ENCODE data around the gene CEP72. TPM values are rescaled to one million over a fixed set of nuclear protein-coding genes. Genes with fewer than 3 reads are reported as not detected.
"Not testable (repeated sequence)": the region's sequence is repeated elsewhere in the genome, so short reads cannot be mapped to it uniquely, and the experiment has no call there.

The CEP72 gene
- polyA plus RNA-seq, 1 donor = 12.6 TPM

DNA sequence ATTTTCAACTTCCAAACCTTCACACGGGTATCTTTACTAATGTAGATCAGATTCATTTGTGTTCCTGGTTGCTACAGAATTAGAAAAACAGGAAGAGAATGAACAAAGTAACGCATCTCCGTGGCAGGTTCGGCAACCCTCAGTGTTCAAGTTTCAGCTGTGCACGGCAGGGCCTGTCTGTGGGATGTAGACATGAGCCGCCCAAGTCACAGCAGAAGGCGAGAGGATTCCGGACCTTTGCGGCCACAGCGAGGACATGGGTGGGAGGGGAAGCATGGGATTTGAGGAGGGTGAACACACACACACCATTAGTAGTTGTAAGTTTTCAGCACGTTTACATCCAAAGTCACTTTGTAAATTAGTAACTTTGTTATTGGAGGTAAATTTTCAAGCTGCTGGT, 31.7 kb upstream of the CEP72 start:
- DNase-seq = no peak

DNA sequence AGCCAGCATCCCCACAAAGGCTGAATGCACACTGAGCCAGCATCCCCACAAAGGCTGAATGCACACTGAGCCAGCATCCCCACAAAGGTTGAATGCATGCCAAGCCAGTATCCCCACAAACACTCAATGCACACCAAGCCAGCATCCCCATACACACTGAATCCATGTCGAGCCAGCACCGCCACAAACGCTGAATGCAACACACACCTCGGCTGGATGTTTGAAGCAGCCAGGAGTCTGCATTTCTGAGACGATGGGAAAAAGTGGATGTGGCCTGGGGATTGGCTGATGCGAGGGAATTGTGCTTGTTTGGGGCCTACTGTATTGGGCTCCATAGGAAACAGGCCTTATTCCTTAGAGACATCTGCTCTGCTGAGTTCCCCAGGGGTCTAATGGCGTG, 30.9 kb upstream of the CEP72 start:
- DNase-seq = no peak

DNA sequence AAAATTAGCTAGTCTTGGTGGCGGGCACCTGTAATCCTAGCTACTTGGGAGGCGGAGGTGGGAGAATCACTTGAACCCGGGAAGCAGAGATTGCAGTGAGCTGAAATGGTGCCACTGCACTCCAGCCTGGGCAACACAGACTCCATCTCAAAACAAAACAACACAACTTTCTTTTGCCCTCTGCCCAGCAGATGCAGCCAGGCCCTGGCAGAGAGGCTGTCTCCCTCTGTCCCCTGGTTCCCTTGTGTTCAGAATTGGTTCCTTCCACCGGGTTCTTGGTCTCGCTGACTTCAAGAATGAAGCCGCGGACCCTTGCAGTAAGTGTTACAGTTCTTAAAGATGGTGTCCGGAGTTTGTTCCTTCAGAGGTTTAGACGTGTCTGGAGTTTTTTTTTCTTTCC, 30.2 kb upstream of the CEP72 start:
- no peak for DNase-seq

DNA sequence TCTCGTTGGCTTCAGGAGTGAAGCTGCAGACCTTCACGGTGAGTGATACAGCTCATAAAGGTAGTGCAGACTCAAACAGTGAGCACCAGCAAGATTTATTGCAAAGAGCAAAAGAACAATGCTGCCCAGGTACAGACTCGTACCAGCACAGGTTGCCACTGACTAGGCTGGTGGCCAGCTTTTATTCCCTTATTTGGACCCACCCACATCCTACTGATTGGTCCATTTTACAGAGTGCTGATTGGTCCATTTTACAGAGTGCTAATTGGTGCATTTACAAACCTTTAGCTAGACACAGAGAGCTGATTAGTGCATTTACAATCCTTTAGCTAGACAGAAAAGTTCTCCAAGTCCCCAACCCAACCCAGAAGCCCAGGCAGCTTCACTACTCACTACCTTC, 29.7 kb upstream of the CEP72 start:
- not testable (repeated sequence) for DNase-seq

DNA sequence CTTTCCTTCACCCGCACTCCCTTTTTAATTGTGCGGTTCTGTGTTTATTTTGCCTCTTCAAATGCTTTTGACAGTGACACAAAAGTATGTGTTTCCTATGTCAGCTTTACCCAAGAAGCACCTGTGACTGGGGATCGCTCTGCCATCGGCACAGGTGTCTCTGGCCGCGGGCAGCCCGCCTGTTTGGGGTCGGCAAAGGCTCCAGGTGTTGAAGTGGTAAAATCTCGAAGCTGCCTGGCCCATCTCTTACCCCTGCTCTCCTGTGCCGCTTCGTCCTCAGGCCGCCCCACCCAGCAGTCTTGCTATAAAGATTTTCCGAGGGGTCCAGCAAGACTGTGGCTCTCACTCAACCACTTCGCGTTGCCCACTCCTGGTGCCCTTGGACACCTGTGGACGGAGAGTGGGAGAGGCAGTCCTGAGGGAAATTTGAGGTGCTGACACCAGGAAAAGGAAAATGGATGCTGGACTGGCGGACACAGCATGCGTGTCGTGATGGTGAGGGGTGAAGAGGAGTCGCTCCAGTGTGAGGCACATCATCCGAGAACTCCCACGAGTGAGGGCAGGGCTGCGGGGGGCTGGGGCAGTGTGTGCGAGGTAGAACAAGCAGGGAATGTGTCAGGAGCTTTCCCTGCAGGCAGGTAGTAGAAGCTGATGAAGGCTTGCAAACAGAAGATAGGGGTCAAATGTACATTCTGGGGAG, 29.1 kb upstream of the CEP72 start:
- DNase-seq = no peak

DNA sequence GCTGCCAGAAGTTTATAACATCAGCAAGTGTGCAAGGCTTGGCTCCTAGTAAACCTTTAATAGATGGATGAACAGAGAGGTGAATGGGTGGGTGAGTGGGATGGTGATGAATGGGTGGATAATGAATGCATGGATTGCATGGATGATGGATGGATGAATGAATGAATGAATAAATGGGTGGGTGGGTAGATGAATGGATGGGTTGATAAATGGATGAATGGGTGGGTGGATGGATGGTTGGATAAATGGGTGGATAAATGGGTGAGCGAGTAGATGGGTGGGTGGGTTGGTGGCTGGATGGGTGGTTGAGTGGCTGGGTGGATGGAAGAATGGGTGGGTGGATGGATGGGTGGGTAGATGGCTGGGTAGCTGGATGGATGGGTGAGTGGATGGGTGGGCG, 28.5 kb upstream of the CEP72 start:
- no peak for DNase-seq

DNA sequence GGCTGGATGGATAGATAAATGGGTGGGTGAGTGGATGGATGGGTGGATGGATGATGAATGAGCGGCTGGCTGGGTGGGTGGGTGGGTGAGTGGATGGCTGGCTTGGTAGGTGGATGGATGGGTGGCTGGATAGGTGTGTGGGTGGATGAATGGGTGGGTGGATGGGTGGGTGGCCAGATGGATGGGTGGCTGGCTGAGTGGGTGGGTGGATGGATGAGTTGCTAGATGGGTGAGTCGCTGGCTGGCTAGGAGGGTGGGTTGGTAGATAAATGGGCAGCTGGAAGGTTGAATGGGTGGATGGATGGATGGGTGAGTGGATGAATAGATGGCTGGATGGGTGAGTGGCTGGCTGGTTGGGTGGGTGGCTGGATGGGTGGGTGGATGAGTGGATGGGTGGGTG, 27.9 kb upstream of the CEP72 start:
- DNase-seq = no peak

DNA sequence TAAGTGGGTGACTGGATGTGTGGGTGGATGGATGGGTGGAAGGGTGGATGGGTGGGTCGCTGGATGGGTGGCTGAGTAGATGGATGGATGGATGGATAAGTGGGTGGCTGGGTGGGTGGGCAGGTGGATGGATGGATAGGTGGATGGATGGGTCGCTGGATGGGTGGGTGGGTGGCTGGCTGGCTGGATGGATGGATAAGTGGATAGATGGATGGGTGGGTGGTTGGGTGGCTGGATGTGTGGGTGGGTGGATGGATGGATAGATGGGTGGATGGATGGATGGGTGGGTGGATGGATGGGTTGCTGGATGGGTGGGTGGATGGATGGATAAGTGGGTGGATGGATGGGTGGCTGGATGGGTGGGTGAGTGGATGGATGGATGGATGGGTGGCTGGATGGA, 27.3 kb upstream of the CEP72 start:
- no peak for DNase-seq

DNA sequence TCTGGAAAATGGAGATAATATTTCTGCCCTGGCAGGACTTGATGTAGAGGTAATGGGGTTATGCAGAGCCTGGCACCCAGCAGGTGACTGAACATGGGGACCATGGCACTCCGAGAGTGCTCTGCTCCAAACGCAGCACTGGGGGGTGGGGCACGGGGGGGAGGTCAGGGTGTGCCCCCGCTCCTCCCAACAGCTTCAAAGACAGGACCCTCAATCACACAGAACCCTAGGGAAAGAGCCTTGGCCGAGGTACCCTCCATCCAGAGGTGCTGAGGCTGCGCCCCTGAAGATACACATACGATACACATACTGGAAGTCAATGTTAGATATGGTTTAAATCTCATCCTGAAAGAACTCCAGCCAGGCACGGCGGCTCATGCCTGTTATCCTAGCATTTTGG, 26.6 kb upstream of the CEP72 start:
- DNase-seq = no peak

DNA sequence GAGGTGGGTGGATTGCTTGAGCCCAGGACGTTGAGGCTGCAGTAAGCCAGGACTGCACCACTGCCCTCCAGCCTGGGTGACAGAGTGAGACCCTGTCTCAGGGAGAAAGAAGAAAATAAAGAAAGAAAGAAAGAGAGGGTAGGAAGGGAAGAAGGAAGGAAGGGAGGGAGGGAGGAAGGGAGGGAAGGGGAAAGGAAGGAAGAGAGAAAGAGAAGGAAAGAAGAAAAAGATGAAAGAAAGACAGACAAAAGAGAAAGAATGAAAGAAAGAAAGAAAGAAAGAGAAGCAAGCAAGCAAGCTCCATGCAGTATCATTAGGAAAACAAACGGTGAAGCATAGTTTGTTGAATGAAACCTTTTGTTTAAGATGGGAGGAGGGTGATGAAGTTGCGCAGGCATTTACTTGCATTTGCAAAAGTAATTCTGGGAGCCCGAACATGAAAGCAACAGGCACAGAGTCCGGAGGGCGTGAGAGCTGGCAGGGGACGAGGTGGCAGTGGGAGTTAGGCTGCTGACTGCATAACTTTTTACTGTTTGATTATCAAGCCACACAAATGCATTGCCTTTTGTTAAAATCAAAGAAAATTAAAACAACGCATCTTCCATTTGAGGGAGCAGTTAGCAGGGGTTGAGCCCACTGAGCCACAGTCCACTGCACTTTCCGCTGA, 26.0 kb upstream of the CEP72 start:
- DNase-seq = no peak

DNA sequence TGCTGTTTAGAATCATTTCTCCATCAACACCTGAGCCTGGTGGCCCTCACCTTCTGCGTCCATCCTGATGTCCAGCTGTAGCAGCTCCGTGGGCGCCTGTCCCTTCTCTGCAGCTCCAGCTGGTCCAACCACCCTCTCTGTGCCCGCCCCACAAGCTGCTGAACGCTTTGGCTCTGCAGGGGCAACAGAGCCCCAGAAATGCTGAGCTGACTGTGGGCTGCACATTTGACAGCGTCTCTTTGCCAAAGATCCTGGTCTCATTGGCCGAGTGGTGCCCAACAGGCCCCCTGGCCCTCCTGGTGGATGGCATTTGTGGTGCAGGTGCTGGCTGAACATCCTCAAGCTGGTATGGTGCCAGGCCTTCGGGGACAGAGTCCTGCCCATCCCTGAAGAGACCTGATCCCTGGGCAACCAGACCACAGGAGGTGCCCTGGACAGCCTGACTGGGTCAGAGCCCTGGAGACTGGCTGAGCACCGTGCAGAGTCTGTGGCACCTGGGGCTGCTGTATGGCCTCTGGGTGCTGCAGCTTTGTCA, 25.3 kb upstream of the CEP72 start:
- no peak for DNase-seq

DNA sequence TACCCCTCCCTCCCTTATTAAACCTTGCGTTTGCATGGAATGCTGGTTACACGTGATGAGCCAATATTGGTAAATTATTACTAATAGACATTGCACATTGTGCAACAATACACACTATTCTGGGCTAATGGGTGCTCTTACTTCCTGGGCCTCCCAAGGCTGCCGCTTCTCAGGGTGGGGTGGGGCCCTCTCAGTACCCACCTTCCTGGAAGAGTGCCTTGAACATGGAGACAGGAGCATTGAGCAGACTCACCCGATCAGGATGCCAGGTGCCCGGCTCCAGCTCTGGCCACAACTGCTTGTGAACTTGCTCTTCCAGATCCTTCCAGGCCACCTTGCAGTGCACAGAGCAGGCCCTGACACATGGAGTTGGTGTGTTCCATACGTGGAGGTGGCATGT, 24.7 kb upstream of the CEP72 start:
- DNase-seq = no peak

DNA sequence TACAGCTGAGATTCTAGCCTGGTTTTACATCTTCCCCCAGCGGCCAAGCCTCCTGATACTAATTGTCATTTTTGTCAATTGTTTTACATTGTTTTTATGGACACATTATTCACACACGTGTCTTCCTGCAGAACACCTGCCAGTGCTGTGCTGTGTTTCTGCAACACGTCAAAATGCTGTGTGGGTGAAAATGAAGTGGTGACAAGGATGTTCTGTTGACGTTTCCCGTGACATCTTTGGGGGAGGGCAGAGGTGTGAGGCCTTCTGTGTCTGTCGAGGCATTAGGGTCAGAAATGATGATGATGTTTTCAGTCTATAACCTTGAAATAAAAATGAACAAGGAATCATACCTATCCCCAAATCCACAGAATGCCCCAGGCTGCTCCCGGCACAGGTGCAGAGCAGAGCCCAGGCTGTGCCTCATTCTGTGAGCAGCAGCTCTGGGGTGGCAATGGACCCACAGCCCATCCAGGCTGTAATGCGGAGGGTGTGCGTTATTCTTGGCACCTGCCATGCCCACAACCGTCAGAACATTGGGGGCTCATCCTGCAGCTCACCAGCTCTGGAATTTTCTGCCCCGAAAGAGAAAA, 23.6 kb upstream of the CEP72 start:
- no peak for DNase-seq

DNA sequence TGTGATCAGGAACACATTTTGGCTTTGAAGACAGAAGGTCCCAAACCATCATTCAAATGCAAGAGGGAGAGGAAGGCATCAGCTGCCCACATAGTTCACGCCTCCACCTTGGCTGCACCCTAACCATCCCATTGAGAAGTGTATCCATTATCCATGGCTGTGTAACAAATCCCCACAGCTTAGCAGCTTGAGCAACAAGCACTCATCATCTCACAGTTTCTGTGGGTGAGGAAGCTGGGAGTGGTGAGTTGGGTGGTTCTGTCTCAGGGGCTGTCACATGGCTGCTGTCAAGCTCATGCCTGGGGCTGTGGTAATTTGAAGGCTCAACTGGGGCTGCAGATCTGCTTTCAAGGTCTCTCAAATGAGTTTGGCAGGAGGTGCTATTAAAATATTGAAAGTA, 23.0 kb upstream of the CEP72 start:
- no peak for DNase-seq

DNA sequence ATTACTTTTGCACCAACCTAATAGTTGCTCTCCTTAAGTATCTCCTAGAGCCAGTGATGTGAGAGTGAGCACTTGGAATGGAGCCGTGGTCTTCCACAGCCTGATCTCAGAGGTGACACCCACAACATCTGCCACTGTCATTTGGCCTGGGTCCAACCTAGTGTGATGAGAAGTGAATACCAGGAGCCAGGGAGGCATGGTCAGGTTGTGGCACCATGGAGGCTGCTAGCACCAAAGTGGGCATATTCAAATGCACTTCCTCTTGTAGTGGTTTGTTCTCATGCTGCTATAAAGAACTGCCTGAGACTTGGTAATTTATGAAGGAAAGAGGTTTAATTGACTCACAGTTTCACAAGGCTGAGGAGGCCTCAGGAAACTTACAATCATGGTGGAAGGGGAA, 22.6 kb upstream of the CEP72 start:
- DNase-seq = no peak

DNA sequence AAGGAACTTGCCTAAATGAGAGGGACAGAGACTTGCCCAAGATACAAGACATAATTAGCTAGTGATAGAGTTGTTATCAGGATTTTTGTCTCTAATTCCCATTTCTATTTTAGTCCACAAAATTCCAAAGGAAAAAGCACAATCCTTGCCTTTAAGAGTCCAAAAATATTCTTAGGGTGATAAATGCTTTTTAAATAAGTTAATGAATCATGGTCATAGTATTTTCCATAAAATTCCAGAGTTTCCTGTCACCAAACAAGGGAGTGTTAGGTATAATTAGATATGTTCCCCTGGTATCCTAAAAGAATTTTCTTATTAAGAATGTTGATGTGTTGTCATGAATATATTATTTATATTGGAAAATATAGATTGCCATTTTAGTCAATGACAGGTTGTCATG, 21.8 kb upstream of the CEP72 start:
- DNase-seq = no peak

DNA sequence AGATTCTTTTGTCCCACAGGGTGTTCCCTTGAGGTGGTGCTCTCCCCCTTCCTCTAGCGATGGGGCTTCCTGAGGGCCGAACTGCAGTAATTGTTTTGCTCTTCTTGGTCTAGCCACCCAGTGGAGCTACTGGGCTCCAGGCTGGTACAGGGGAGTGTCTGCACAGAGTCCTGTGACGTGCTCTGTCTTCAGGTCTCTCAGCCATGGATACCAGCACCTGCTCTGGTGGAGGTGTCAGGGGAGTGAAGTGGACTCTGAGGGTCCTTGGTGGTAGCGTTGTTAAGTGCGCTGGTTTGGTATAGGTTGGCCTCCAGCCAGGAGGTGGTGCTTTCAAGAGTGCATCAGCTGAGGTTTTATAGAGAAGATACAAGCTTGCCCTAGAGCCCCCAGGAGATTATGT, 20.4 kb upstream of the CEP72 start:
- no peak for DNase-seq

DNA sequence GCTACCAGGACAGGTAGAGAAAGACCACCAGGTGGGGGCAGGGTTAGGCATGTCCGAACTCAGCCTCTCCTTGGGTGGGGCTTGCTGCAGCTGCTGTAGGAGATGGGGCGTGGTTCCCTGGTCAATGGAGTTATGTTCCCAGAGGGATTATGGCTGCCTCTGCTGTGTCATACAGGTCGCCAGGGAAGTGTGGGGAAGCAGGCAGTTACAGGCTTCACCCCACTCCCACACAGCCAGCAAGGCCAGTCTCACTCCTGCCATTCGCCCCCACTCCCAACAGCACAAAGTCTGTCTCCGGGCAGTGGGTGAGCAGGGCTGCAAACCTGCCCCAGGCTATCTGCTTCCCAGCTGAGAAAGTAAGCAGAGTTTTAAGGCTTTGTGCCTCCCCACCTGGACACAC, 20.0 kb upstream of the CEP72 start:
- DNase-seq = no peak

DNA sequence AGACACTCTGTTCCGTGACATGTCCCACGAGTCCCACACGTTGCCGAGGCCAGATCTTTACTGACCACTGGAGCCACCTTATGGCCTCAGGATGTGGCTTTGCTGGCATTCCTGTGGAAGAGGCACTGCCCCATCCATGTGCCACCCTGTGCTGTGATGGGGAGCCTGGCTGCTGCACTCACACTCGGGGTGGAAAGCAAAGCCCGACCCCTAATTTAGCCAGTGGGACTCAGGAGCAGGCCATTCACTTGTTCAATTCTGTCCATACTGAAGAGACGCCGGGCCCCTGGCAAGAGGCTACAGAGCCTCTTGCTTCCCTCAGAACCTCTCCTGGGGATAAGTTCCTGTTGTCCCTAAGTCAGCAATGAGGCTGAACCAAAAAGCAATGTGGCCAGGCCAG, 18.6 kb upstream of the CEP72 start:
- DNase-seq = no peak

DNA sequence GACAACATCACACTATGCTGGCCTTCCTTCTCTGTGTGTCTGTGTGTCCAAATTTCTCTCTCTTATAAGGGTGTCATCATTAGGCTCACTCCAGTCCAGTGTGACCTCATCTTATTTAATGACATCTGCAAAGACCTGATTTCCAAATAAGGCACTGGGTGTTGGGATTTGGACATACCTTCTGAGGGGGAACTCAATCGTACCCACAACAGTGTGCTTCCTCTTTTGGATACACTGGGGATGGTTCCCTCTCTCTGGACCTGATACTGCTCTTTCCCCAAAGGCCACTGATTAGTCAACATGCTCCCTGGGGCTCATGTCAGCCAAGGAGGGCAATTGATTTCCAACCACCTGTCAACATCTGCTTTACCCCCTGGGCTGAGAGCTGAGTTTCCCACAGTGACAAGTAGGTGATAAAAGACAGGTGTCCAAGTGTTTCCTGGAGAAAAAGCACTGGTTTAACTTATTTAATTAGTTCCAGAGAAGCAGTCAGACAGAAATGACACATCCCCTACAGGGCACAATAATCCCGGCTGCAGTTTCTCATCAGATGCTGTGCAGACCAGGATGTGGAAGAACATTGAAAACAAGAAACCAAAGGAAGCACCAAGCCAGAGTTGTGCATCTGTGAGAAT, 17.8 kb upstream of the CEP72 start:
- no peak for DNase-seq

DNA sequence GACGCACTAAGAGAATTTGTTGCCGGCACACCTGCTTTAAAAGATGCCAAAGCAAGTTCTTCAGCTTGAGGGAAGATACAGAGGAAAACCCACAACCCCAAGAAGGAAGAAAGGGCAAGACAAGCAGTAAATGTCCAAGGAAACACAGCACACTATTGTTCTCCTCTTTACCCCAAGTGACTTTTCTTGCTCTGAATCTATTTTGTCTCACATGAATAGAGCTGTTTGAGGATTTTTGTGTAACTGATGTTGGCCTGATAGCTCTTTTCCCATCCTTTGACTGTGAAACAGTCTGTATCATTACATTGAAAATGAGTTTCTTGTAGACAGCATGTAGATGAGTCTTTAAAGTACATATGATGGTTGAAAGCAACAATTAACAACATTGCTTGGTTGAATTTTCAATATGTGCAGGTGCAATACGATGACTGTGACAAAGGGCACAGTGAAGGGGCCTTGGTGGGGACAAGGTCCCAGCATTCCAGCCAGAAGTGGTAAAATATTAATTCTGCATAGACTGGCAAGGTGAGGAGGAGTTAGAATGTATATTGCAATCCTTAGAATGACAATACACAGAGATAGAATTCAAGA, 16.8 kb upstream of the CEP72 start:
- no peak for DNase-seq

DNA sequence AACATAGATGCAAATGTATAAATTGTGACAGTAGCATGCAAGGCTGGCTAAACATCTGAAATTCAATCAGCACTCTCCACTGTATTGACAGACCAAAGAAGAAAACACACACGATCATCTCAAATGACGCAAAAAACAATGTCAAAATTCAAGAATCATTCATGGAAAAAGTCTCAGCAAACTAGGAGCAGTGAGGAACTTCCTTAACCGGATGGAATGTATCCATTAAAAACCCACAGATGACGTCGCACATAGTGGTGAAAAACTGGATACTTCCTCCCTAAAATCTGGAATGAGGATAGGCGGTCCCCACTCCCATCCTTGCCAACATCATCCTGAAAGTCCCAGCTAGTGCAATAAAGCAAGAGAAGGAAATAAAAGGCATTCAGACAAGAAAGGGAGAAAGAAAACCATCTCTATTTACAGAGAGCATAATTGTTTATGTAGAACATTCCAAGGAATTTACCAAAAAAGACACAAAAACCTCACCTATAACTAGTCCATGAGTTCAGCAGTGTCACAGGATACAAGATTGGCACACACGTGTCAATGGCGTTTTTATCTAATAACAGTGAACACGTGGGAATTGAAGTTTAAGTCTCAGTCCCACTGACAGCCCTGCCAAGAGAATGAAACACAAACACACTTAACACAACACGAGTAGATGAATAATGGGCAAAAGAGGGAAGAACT, 14.1 kb upstream of the CEP72 start:
- no peak for DNase-seq
